ENCODE measurements around the gene SRPRB. TPM values are rescaled to one million over a fixed set of nuclear protein-coding genes. Genes with fewer than 3 reads are reported as not detected.

Gene SRPRB
- total RNA-seq, 1 experiment from 2014 or later: 54.8 TPM

GRCh38 chr3:133782454-133782853, 23.2 kb upstream of the SRPRB start:
- Histone ChIP-seq H2BK12ac (ENCODE audit: insufficient read length, low read depth, low read length) (no peak overlapping the region), H3K23me2 (ENCODE audit: insufficient read length, low read depth, low read length, poor library complexity, severe bottlenecking) (no peaks in the 10 kb centered on the region), H2BK20ac (ENCODE audit: low read depth, low read length, poor library complexity, severe bottlenecking) (no peak overlapping the region), H3K23ac (ENCODE audit: insufficient read length, low read depth, low read length) (no peak overlapping the region), H3T11ph (ENCODE audit: low read length) (no peak overlapping the region), H2BK120ac (ENCODE audit: low read depth, low read length, poor library complexity, severe bottlenecking) (no peak overlapping the region), H2AFZ (ENCODE audit: low read length) (no peak overlapping the region), H3K79me2 (ENCODE audit: insufficient read depth, low read length) (no peaks in the 10 kb centered on the region), H3K27ac (ENCODE audit: insufficient read length, low read depth, low read length) (no peak overlapping the region), H2BK5ac (ENCODE audit: insufficient read length, low read length) (no peak overlapping the region), H3K4ac (ENCODE audit: low read depth, low read length) (no peak overlapping the region), H3K79me1 (ENCODE audit: insufficient read depth, low read depth, low read length, poor library complexity, severe bottlenecking) (no peaks in the 10 kb centered on the region), H3K9ac (ENCODE audit: extremely low read depth, insufficient read length, low read length) (no peak overlapping the region), H2BK15ac (ENCODE audit: low read depth, low read length) (no peak overlapping the region), H3K27me3 (ENCODE audit: insufficient read depth, low read length) (no peaks in the 10 kb centered on the region), H4K5ac (ENCODE audit: insufficient read length, low read depth, low read length) (no peak overlapping the region), H3K4me1 (ENCODE audit: insufficient read depth, low read length) (no peaks in the 10 kb centered on the region; the same call in 1 of the 2 replicates), H3K56ac (ENCODE audit: insufficient read length, low read depth, low read length) (no peak overlapping the region), H4K8ac (replicated peaks; ENCODE audit: insufficient read length, low read depth, low read length) (no peak overlapping the region), H4K91ac (ENCODE audit: insufficient read length, low read depth, low read length) (no peak overlapping the region), H2AK5ac (ENCODE audit: insufficient read length, low read length) (no peak overlapping the region), H4K20me1 (ENCODE audit: control insufficient read depth, insufficient read depth, insufficient read length) (no peaks in the 10 kb centered on the region), H3K9me3 (ENCODE audit: control insufficient read depth, low read depth, low read length) (no peaks in the 10 kb centered on the region), H3K14ac (ENCODE audit: insufficient read depth, low read length) (no peak overlapping the region), H3K4me2 (ENCODE audit: insufficient read depth, insufficient read length, low read length) (no peak overlapping the region), H3K18ac (ENCODE audit: insufficient read length, low read depth, low read length) (no peak overlapping the region)
- Mint-ChIP-seq H3K27me3 (ENCODE audit: low read depth) (peaks cover 9% of the 10 kb centered on the region), H3K4me1 (peaks cover 9 to 11% of the 10 kb centered on the region in 2 experiments), H3K4me3 (no peak overlapping the region), H3K36me3 (ENCODE audit: insufficient read depth in 1 of 3, low read depth in 3 of 3) (peaks cover 0 to 4% (median 2%) of the 10 kb centered on the region in 3 experiments; a peak in 1 of 7 replicates), H3K27ac (no peak overlapping the region), H3K9me3 (peaks cover 11 to 13% of the 10 kb centered on the region in 2 experiments)
- DNase-seq: no peak
- no CpG with 5 or more reads among the region's 2 CpGs for WGBS (ENCODE audit: extremely low coverage, insufficient read length, low lambda C conversion rate)
- TF ChIP-seq CTCF (conservative IDR thresholded peaks at IDR 0.05): no peak
